Activated T-cell treated with anti-CD3 and anti-CD28 coated beads for 1 hour (primary cell): ENCODE data around the gene KMT2B.
"Not testable (repeated sequence)": the region's sequence is repeated elsewhere in the genome, so short reads cannot be mapped to it uniquely, and the experiment has no call there.

Experiments
- DNase-seq: peaks from one replicate; pipeline ENCODE4 v3.0.0-alpha.2; 2020; ENCODE audit warnings: low read depth

Gene KMT2B

GRCh38 chr19:35712567-35713505 lies 5.0 kb upstream of the KMT2B start:
- no peak for DNase-seq

GRCh38 chr19:35713506-35713850 lies 4.3 kb upstream of the KMT2B start:
- DNase-seq = no peak

GRCh38 chr19:35713904-35714495 lies 3.8 kb upstream of the KMT2B start:
- no peak for DNase-seq

- DNase-seq = no peak
Observed at GRCh38 chr19:35714601-35715354, 3.0 kb upstream of the KMT2B start.

- DNase-seq = no peak
Observed at GRCh38 chr19:35715355-35715809, 2.4 kb upstream of the KMT2B start.

GRCh38 chr19:35715981-35716800 lies 1.6 kb upstream of the KMT2B start:
- DNase-seq = no peak

- peak; percentile 93 for DNase-seq
Observed at GRCh38 chr19:35716801-35717664, 770 bp upstream of the KMT2B start.

- DNase-seq = peak; percentile 36
Observed at GRCh38 chr19:35718345-35719041, 690 bp downstream of the KMT2B start.

- no peak for DNase-seq
Observed at GRCh38 chr19:35719402-35720162, 1.8 kb downstream of the KMT2B start.

- DNase-seq = no peak
Observed at GRCh38 chr19:35720163-35720524, 2.3 kb downstream of the KMT2B start.

- no peak for DNase-seq
Observed at GRCh38 chr19:35720648-35721047, 2.8 kb downstream of the KMT2B start.

- DNase-seq = no peak
Observed at GRCh38 chr19:35721374-35721773, 3.6 kb downstream of the KMT2B start.

GRCh38 chr19:35722461-35722860 lies 4.7 kb downstream of the KMT2B start:
- DNase-seq = no peak

- DNase-seq = no peak
Observed at GRCh38 chr19:35722897-35723296, 5.1 kb downstream of the KMT2B start.

- no peak for DNase-seq
Observed at GRCh38 chr19:35723671-35724070, 5.9 kb downstream of the KMT2B start.

- not testable (repeated sequence) for DNase-seq
Observed at GRCh38 chr19:35724132-35724531, 6.3 kb downstream of the KMT2B start.

GRCh38 chr19:35724560-35724959 lies 6.8 kb downstream of the KMT2B start:
- DNase-seq = no peak

- DNase-seq = no peak
Observed at GRCh38 chr19:35725216-35725861, 7.5 kb downstream of the KMT2B start.
